GM03348 (cell line): Measurements from ENCODE around the gene GPR21.

ENCODE experiments used
- DNase-seq: peaks from one replicate; pipeline ENCODE4 v3.0.0; 2012; ENCODE audit warnings: low spot score

GPR21 gene

DNA sequence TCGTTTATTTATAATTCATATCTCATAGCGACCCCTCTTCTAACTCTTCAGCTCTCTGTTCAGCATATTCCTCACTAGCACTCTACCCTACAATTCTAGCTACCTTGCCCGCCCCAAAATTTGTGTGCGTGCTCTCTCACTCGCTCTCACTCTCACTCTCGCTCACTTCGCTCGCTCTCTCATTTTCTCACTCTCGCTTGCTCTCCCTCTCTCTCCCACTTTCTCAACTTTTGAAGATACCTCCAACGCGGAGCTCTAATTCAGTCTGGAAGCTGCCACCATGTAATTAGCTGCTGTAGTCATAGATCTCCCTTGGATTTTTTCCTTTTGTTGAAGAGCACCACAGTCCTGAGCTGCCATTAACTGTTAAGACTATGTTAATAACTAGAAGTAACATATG is 30.4 kb downstream of the GPR21 start:
- no peak for DNase-seq

DNA sequence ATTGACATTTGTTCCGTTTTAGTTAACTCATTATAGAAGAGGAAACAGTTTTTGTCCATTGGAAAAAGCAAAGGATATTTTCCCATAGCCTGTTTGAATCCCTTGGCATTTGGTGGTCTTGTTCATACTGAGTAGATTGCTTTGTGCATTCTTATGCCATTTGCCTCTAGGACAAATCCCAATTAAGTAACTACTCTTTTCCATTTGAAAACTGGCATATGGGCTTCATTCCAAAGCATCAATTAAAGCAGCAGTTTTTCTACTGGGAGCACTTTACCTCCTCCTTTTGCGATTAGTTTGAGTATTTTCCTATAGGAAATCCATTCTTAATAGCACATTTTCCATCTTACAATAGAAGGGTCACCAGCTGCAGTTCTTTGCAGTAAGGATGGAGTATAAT is 31.2 kb downstream of the GPR21 start:
- no peak for DNase-seq

GRCh38 chr9:123065196-123065595 is 31.7 kb downstream of the GPR21 start:
- no peak for DNase-seq

- DNase-seq, result no peak
These were observed 33.7 kb downstream of the GPR21 start for GRCh38 chr9:123067136-123067535.

DNA sequence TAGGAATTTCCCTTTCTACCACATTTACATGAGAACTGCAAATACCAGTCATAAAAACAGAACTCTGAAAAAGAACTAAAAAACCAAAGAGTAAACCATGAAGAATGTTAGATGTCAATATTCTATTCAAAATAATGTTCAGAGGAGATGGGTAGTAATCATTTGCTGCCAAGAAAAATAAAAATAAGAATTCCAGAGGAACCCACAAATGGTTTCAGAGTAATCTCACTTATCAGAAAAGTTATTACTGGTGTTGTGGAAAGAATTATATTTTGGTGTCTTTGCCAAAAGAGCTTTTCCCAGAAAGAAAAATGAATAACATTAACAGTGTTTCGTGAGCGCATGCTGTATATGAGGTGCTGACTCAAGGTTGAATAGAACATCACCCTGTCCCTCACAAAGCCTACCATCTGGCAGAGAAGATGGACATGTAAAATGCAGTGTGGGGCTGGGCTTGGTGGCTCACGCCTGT is 35.6 kb downstream of the GPR21 start:
- peak; percentile 75 for DNase-seq

DNA sequence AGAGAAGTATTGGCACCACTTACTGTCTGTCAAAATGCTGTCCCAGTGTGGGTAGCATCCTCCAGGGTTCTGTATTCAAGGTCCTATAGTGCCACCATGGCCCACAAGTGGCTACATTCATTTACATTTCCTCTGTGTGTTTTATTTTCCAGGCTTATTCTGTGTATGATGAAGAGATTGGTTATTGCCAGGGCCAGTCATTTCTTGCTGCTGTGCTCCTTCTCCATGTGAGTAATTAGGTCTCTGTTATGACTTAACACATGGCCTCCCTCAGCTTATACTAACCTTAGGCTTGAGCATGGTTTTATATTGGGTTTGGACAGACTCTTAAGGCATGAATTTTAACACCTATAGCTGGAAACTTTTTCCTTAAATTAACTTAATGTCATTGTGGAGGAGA is 36.7 kb downstream of the GPR21 start:
- no peak for DNase-seq

DNA sequence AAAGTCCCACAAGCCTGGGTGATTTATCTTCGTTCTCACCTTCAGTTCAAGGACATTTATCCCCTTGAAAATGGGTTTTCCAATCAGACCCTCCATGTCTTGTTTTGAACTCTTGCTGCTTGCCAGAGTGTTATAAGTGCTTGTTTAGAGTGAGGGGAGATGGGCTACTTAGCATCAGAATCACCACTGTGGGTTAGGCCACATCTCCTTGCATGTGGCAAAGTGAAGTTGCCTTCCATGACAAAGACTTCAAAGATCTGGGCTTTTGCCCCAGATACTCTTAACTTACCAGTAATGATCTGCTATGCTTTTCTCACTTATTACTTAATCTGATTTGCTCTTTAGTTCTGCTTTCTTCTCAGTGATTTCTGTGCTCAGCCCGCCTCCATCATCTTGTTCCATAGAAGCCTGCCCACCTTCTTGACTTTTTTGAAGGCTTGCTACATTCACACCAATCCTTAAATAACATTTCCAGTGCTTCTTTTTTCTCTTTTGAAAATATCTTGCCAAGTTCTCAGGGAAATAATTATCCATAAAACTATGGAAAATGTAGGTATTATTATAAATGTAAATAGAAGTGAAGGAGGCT is 39.0 kb downstream of the GPR21 start:
- no peak for DNase-seq

GRCh38 chr9:123073441-123073840 is 40.0 kb downstream of the GPR21 start:
- no peak for DNase-seq

DNA sequence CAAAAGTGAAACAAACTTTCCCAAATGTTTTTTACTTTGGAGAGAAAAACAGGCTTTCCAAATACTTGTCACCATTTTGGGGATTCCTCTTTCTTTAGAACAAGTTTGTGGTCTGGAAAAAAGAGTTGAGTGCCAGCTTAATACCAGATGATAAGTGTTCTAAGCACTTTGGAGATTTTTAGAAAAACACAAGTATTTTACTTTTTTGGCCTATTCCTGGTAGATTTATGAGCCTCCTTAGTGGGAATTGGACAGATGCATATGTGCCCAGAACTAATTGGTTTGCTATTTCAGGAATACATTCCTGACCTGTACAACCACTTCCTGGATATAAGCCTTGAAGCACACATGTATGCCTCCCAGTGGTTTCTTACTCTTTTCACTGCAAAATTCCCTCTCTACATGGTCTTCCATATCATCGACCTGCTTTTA is 40.5 kb downstream of the GPR21 start:
- peak; percentile 65 for DNase-seq

DNA sequence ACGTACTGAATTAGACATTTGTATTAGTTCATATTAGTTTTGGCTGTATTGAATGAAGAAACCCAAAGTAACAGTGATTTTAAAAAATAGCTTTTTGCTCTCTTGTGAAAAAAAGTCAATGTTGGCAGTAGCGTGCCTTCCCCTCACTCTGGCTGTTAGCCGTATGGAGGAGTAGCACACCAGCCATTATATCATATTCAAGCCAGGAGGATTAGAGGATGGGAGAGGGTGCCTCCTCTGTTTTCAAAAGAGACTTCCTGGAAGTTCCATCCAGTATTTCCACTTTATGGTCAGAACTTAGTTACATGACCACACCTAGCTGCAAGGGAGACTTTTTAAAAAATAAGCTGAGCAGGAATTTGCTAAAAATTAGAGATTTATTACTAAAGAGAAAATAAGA is 41.2 kb downstream of the GPR21 start:
- DNase-seq, result no peak

DNA sequence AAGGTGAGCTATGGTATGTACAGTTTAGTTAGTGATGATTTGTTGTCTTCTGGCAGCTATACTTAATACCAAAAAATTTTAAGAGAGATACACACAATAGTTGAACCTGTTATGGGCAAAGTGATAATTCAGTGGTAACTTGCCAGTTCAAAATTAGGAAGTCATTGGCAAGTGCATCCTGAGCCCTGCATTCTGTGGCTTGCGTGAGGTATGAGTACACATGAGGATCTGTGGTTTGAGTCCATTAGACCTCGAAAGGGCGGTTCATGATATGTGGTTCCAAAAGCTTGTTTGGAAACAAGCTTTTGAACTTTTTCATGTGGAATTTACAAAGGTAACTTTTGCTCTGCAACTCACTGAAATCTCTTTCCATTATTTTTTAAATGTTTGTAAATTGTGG is 47.0 kb downstream of the GPR21 start:
- no peak for DNase-seq

DNA sequence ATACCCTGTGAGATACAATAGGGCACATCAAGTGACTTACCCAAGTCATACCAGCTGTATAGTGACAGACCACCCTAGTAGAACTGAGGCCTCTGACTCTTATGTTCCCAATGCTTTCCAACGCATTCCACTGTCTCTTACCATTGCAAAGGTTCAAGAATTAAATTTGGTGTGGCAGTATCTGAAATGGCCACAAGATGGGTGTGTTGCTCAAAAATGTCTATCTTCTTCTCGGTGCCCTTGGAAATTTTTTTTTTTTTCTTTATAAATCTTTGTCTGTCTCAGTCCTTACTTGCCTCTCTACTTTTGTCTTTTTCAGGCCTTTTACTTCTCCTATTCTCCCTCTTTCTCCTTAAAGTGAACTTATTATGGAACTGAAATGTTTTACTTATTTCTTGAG is 48.4 kb downstream of the GPR21 start:
- peak; percentile 42 for DNase-seq

- no peak for DNase-seq
These were observed 50.2 kb downstream of the GPR21 start for GRCh38 chr9:123083680-123084079.

- no peak for DNase-seq
These were observed 50.8 kb downstream of the GPR21 start for GRCh38 chr9:123084256-123084655.
